Stimulated activated CD4-positive, alpha-beta T cell treated with anti-CD3 and anti-CD28 coated beads, Interleukin-2, amount 100 ng/mL, for 24 hours (primary cell): Measurements from ENCODE around the gene NASP.
"Not testable (repeated sequence)": the region's sequence is repeated elsewhere in the genome, so short reads cannot be mapped to it uniquely, and the experiment has no call there.

ENCODE experiments used
- DNase-seq, 2 donors: peaks; one replicate each; pipeline ENCODE4 v3.0.0-alpha.2; 2020

Gene NASP

DNA sequence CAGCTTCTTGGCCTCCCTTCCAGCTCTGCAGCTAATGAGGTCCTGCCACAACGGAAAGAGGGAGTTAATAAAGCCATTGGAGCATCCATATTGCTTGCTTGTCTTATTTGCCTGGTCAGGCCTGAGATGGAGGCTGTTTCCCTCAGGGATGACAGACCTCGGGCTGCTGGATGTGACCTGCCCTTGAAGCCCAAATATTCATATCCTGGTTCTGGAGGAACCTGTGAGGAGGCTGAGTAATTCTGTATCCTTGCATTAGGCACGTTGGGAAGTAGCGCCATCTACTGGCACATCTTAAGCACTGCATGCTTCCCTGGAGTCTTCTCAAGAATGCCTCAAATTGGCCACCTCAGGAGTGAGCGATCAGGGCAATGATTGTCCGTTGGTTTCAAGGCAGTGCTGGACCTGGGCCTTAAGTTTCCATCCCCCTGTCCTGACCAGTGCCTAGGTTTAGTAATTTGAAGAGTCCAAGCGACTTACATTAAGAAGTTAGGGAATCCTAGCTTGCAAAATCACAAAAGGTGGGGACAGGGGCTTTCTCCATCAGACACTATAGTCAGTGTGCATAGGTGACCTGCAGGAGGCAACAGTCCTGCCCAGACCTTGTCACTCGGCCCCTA lies 13.8 kb upstream of the NASP start:
- peak; percentile 72 for DNase-seq

DNA sequence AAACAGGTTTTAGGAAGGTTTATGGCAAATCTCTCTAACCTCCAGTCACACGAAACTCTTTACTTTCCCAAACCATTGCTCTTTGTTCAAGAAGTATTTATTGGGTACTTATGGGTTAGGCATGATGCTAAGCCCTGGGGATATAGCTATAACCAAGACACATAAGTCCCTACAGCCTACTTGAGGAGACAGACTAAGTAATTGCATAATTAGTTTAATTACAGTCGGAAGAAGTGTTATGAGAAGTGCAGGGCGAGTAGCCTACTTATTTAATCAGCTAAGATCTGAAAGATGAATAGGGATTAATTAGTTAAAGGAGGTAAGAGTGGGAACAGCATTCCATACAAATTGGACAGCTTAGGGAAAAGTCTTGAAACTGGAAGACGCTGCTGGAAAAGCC lies 13.2 kb upstream of the NASP start:
- no peak for DNase-seq

DNA sequence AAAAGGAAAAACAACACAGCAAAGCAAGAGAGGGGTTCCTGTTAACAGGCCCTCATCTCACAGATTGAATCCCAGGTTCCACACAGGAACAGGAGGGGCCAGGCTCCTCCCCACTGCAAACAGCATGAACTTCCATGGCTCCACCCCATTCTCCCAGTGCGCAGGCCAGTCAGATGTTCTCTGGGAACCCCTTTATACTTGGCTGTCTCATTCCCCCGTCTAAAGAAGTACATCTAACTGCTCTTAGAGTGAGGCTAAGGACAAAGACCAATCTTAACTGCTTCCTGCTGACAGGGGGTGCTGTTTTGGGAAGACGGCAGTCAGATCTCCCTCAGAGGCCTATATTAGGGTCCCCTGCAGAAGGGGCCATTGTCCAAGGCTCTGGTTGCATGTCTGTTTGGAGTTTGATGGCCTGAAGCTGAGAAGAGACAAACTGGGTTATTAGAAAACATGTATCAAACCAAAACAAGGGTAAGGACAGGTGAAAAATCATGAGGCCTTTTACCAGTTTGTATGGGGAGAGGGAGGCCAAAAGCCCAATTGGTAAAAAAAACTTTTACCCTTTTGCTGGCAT lies 10.5 kb upstream of the NASP start:
- no peak for DNase-seq

DNA sequence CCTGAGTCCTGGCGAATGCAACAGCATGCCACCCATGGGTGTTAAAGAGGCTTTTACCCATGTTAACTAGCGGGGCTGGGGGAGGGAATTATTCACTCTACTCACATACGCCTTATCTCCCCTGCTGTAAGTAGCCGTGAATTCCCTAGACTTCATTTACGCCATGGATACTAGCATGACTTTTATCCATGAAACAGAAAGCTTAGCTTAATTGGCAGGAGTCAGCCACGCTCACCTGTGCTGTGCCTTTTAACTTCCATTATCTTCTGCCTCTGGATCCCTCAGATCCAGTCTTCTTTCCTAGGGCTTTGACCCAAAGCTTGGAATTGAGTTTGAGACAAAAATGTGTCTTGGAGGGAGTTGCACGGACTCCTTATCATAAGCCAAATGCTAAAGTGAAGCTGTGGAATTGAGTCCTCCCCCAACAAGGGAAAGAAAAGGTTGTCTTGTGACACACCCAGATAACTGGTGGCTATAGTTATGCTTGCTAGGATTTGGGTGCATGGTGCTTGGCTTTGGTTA lies 9.7 kb upstream of the NASP start:
- DNase-seq = no peak

DNA sequence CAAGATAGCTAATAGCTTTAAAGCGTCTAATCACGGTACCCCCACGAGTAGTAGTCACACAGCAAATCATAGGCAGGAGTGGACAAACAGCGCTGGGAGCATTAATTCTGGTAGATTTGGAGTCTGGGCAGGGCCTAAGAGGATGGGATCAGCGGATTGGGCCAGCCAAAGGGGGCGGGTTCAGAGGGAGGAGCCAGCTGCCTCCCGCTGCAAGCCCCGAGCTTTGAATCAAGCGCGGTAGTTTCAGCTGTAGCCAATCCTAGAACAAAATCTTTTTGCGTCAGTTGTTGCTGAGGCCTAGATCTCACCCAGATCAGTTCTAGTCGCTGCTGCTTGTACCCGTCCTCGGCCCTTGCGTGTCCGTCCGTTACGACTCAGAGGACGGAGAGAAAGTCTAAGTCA lies 576 bp upstream of the NASP start:
- DNase-seq = peak; percentile 94

DNA sequence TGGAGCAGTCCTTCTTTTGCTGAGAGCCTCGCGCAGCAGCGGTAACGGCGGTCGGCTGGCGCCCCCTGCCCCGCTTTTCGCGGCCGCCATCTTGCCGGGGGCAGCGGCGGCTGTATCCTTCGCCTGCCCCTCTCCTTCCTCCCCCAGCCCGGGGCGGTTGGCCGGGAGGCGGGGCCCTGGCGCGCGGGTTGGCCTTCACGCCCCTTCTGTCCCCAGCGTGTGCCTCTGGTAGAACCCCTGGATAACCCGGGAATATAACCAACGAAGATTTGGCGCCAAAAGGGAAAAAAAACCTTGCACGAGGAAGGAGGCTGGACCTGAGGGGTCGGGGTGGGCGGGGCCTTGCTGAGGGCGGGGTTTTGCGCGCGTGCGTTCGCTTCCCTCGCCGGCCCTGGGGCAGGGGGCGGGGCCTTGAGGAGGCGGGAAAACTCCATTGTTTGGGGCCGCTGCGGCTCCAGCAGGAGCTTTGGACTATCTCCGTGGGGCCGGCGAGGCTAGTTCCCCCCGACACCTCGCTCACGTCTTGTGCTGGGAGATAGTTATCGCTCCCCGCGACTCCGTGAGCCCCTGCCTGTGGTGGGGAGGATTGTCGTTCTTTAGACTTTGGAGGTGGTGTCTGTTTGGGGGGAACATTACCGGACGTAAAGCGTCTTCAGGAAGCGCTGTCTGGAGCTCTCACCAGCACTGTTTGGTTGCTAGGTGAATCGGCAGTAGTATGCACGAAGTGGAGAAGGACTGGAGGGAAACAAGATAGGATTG lies 689 bp downstream of the NASP start:
- peak; percentile 88 to 91 for DNase-seq

DNA sequence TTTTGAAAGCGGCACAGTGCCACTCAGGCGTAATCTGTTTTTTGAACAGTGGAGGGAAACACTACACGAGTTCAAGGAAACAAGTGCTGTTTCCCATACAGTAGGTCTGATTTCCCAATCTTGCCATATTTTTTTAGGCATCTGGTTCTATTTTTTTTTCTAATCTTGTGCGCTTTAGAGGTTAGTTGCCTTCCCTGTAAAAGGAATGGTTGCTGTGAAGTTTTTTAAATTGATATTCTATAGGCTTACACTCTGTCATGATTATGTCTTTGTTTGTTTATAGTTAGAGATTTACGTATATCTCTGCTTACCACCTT lies 1.2 kb downstream of the NASP start:
- no peak for DNase-seq

DNA sequence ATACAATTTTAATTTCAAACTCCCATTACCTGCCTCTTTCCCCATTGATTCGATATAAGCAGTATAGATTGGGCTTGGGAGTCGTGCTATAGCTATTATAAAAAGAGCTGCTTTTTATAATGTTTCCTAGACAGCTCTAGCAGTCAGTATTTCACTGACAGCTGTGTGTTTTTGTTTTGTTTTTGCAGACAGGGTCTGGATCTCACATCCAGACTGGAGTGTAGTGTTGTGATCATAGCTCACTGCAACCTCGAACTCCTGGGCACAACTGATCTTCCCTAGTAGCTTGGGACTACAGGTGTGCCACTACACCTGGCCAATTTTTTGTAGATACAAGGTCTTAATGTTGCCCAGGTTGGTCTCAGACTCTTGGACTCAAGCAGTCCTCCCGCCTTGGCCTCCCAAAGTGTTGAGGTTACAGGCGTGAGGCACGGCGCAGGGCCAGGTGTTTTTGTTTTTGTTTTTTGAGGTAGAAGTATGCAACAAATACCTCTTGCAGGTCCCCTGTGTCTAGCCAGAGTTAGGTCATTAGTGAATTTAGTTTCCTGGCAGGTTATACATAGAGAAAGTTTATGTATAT lies 1.7 kb downstream of the NASP start:
- DNase-seq = no peak

DNA sequence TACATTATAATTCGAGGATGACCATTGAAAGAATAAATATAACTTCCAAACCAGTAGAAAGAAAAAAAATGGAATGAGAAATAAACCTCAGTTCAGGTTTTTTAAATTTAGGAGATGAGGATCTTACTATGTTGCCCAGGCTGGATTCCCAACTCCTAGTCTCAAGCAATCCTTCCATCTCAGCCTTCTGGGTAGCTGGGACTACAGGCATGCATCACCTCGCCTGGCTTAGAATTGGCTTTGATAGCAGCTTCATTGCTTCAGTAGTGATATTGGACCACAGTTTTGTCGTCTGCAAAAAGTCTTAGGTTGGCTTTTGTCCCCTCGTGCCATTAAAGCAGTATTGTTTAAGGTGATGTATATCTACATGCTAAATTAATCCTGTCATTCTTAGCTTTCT lies 2.9 kb downstream of the NASP start:
- no peak for DNase-seq

DNA sequence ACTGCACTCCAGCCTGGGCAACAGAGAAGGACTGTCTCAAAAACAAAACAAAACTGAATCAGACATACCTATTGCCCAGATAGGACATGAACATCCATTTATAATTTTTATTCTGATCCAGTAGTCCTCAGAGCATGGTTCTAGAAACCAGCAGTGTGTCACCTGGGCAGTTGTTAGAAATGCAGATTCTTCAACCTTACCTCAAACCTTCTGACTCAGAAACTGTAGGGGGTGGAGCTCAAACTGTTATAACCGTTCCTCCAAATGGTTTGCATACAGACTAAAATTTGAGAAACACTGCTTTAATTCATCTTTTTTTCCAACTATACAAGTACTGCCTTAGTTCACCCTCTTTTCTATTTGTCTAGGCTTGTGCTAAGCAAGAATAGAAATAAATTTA lies 6.0 kb downstream of the NASP start:
- DNase-seq = no peak

DNA sequence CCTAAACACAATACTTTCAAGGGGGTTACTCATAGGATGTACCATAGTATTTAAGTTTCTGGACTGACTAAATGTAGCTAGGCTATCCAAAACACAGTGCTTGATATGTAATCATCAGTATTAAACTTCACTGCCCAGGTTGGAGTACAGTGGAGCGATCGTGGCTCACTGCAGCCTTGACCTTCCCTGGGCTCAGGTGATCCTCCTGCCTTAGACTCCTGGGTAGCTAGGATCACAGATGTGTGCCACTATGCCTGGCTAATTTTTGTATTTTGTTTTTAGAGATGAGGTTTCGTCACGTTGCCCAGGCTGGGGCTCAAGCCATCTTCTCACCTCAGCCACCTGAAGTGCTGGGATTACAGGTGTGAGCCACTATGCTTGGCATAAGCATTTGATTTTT lies 10.6 kb downstream of the NASP start:
- DNase-seq = no peak

DNA sequence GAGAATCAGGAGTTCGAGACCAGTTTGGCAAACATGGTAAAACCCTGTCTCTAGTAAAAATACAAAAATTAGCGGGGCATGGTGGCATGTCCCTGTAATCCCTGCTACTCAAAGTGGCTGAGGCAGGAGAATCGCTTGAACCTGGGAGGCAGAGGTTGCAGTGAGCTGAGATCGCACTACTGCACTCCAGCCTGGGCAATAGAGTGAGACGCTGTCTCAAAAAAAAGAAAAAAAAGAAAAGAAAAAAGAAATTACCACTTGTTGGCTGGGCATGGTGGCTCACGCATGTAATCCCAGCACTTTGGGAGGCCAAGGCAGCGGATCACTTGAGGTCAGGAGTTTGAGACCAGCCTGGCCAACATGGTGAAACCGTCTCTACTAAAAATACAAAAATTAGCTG lies 12.9 kb downstream of the NASP start:
- DNase-seq = not testable (repeated sequence)

DNA sequence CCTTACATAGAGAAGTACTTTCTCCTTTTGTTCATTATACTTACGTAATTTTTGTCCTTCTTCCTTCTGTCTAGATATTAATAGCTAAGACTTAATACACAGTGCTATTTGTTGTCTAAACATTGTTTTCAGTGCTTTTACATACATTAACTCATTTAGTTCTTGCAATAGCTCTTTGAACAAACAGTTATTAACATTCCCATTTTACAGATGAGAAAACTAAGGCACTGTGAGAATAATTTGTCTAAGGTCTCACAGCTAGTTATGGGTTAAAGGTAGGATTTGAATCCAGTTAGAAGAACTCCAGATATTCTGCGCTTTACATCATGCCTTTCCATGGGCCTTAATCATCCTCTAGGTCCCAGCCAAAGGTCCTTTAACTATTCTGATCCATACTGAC lies 20.4 kb downstream of the NASP start:
- no peak for DNase-seq

DNA sequence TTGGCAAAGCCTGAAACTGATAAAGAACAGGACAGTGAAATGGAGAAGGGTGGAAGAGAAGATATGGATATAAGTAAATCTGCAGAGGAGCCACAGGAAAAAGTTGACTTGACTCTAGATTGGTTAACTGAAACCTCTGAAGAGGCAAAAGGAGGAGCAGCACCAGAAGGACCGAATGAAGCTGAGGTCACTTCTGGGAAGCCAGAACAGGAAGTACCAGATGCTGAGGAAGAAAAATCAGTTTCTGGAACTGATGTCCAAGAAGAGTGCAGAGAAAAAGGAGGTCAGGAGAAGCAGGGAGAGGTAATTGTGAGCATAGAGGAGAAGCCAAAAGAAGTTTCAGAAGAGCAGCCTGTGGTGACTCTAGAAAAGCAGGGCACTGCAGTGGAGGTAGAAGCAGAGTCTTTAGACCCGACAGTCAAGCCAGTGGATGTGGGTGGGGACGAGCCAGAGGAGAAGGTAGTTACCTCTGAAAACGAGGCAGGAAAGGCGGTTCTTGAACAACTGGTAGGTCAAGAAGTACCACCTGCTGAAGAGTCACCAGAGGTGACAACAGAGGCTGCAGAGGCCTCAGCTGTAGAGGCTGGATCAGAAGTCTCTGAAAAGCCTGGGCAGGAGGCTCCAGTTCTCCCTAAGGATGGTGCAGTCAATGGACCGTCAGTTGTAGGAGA lies 23.7 kb downstream of the NASP start:
- no peak for DNase-seq

DNA sequence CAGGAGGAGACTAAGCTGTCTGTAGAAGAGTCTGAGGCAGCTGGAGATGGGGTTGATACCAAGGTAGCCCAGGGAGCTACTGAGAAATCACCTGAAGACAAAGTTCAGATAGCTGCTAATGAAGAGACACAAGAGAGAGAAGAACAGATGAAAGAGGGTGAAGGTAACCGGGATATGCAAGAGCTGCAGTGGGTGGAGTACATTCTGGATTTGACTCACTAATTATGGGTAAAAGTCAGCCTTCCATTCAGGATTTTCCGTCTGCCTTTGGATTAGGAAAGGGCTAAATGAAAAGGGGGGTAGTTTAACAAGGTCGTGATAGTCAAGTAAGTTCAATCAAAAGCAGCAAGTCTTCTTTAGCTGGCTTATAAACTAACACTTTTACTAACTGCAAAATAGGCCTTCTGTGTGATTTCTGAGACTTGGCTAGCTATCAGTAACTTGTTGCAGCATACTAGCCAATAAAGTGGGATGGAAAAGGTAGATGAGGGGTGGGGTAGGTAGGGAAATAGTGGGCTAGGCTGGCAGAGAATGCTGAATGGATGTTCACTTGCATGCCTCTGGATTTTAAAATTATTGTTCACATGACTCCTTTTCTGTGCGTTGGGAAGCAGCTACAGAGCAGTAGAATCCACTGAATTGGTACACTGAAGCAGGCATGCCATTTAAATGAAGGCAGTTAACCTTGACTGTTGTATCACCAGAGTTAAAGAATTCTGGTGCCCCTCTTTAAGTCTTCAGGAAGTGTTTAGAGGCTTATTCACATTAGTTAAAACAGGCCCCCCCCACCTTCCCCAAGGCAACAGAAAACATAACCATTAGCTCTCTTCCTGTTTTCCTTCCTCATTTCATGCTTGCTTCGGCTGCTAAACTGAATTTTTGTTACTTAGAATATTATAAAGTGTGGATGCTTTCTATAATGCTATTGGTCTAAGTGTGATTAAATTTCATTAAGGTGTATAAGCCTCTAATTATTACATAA lies 24.6 kb downstream of the NASP start:
- no peak for DNase-seq

DNA sequence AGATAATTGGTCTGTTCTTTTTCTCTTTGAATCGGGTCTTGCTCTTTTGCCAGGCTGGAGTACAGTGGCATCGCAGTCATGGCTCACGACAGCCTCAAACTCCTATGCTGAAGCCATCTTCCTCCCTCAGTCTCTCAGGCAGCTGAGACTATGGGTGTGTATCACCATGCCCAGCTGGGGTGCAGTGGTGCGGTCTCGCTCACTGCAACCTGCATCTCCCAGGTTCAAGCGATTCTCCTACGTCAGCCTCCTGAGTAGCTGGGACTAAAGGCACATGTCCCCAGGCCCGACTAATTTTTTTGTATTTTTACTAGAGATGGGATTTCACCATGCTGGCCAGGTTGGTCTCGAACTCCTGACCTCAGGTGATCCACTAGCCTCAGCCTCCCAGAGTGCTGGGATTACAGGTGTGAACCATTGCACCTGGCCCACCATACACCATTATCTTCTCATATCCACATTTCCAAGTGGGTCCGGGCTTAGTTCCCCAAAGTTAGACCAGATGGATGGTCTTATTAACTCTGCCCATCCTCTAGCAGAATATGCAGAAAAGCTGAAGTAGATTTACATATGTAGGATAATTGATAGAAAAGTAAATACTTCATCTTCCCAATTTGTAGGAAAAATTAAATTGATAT lies 26.9 kb downstream of the NASP start:
- no peak for DNase-seq

DNA sequence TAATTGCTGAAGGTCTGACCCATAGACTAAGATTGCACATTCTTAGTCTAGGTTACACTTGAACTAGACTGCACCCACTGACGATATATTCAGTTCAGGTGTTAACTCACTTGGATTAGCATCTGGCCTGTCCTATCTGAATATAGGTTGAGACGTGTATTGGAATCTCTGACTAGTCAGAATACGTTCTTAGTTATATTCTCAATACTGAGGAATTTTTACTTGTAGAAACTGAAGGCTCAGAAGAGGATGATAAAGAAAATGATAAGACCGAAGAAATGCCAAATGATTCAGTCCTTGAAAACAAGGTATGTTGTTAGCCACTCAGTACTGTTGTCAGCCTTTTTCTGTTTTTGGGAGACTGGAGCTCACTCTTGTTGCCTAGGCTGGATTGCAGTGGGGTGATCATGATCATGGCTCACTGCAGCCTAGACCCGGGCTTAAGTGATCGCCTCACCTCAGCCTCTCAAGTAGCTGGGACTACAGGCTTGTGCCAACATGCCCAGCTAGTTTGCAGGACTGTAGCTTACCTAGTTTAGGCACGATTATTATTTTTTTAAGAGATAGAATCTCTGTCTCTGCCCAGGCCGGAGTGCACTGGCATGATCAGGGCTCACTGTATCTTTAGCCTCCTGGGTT lies 29.2 kb downstream of the NASP start:
- no peak for DNase-seq

DNA sequence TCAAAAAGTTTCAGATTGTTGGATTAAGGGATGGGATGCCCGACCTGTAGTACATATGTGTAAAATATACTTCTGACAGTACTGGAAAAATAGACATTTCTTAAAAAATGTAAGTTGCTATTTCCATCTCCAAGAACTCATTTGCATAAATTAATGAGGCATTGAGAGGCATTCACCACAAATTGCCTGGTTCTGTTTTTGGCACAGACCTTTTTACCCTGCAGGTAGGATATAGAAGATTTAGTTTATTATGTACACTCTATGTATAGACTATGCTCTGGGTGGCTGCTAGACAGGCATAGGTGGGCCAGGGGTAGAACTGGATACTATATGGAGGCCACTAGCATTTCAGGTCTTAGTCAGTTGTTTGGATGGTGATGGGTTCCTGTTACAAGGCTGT lies 32.0 kb downstream of the NASP start:
- no peak for DNase-seq

DNA sequence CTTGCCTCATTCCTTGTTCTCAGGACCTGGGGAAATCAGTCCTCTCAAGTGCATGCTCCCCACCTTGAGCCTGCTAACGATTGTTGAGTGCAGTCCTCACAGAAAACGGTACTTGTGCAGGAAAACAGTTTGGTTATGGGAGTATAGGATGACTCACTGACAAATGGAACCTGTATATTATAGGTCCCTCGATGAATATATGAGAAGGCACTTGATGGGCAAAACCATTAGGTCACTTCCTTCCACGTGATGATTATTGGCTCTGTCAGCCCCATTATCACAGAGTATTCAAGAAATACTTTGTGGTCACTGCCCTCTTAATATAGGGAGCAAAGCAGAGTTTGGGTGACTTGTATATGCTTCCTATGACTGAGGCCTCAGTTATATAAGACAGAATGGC lies 33.8 kb downstream of the NASP start:
- no peak for DNase-seq

DNA sequence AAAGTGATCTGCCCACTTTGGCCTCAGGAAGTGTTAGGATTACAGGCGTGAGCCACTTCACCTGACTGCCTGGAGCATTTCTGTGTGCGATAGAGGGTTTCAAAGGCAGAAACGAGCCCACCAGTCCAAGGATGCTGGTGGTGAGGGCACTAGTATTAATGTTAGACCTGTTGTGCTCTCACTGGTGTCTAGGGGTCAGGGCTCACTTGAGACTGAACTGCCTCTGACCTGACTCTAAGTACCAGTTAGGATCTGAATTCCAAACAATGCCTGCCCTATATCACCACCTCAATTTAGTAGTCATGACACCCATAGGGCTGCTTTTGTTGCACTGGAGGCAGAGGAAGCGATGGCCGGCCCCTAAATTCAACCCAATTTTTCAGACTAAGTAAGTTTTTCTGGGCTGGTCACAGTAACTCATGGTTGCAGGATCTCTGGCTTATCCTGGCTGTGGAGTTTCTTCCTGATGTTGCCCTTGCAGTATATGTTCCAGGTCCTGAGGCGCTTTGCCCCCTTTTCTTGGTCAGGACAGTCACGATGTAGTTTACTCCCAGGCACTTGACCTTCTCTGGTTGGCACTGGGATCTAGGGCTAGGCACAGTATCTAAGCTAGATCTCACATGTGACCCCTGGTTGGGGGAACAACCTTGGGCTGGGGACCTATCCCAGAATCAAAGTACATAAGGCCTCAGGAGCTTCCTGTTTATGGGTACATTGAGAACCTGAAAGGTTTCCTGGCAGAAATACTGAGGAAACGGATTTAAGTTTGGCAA lies 35.5 kb downstream of the NASP start:
- DNase-seq = no peak
